NCI-H187 treated with DMSO at 0.1 percent for 48 hours (cell line): ENCODE data around the gene SLC16A13.
"Not testable (repeated sequence)": the region's sequence is repeated elsewhere in the genome, so short reads cannot be mapped to it uniquely, and the experiment has no call there.

Experiments
- DNase-seq: peaks from one replicate; lab custom pipeline; 2025; lab: John Stamatoyannopoulos, UW

Gene SLC16A13

DNA sequence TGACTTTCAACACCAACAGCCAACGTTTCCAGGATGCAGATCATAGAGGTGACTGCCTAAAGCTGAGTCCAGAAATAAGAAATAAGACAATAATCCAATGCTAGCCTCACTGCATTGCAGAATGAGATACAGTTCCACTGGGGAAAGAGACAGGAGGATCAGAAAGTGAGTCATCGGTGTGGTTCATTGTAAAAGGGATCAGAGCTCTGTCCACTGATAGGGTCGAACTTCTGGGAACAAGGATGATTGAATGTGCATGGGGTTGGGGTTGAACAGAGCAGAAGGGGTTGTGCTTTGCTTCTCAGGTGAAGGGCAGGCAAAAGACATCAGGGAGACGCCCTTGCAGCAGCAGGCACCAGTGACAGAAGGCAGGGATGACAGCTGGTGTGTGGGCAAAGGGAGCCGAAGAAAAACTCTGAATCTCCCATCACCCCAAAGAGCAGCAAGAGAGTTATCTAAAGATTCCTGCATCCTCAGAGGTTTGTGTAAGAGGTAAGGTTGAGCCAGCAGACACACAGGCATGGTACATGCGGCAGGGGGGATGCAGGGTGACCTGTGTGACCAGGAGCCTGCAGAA is 27.8 kb downstream of the SLC16A13 start:
- no peak for DNase-seq

- DNase-seq, result no peak
Measured at GRCh38 chr17:7064261-7064660, 28.4 kb downstream of the SLC16A13 start.

DNA sequence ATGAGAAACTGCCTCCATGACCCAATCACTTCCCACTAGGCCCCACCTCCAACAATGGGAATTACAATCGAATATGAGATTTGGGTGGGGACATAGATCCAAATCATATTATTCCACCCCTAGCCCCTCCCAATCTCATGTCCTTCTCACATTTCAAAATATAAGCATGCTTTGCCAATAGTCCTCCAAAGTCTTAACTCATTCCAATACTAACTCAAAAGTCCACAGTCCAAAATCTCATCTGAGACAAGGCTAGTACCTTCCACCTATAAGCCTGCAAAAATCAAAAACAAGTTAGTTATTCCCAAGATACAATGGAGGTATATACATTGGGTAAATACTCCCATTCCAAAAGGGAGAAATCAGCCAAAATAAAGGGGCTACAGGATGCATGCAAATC is 31.4 kb downstream of the SLC16A13 start:
- DNase-seq, result no peak

GRCh38 chr17:7068268-7068667 is 32.5 kb downstream of the SLC16A13 start:
- DNase-seq, result no peak

DNA sequence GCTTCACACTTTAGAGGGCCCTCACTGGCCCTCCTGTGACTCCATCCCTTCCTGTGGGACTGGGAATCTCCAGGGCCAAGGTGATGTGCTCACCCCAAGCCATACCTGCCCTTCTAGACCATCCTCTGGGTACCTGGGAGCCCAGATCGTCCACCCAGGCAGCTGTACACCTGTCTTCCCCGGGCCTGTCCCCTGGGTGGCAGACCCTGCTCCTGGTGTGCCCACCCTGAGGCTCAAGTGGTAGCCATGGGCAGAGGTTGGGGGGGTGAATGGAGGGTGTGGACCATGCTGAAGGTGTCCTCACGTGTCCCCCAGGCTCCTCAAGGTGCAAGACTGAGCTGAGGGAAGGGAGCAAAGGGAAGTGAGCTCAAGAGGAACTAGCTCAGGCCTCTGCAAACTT is 34.9 kb downstream of the SLC16A13 start:
- no peak for DNase-seq

DNA sequence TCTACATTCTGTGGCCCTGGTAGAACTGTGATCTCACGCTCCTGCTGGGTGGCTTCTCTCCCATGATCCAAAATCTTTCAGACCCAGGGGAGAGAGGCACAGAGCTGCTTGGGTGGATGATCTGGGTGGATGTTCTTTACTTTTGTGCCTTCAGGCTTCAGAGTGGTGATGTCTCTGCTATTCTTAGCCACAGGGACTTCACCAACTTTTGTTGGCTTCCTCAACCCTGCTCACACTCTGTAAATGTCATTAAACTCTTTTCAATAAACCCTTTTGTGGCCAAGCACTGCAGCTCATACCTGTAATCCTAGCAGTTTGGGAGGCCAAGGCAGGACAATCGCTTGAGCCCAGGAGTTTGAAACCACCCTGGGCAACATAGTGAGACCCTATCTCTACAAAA is 36.6 kb downstream of the SLC16A13 start:
- no peak for DNase-seq

DNA sequence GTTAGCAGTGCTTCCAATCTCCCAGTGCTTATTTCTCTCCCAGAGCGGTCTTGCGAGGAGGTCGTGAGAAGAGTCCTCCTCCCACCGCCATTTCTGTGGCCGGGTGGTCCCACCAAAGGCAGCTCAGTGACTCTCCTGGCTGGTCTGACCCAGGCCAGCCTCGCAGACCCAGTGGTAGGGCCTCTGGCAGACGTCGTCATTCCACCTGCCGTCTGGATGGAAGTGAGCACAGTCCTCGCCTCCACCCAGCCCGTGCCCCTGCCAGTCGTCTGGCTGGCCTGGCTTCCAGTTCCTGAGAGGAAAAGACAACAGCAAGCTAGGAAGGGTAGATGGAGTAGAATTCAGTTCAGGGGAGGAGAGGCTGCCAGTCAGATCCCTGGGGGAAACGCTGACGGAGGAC is 39.1 kb downstream of the SLC16A13 start:
- no peak for DNase-seq

DNA sequence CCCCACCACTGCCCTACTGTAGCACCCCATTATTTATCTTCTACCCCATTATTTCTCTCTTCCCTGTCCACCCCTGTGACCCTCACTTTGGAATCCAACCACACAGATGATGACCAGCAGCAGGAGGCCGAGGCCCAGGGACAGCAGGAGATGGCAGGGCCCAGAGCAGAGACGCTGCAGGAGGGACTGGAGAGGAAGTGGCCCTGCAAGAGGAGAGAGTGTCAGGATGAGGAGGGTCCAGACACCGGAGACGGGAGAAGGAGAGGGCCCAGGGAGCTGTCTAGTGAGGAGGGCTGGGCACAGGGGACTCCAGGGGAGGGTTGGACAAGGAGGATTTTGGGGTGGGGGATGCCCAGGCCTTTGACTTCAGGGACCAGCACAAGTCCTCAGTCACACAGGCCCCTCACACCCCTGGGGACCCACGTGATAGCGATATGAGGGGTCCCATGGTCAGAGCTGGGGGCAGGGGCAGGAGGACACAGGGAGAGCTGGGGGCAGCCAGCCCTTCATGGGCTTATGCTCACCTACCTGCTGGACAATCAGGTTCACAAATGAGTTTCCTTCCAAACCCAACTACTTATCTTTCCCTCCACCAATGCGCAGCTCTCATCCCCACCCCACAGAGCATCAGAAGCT is 42.2 kb downstream of the SLC16A13 start:
- DNase-seq, result no peak

- DNase-seq, result no peak
Measured at GRCh38 chr17:7078711-7079110, 42.9 kb downstream of the SLC16A13 start.

DNA sequence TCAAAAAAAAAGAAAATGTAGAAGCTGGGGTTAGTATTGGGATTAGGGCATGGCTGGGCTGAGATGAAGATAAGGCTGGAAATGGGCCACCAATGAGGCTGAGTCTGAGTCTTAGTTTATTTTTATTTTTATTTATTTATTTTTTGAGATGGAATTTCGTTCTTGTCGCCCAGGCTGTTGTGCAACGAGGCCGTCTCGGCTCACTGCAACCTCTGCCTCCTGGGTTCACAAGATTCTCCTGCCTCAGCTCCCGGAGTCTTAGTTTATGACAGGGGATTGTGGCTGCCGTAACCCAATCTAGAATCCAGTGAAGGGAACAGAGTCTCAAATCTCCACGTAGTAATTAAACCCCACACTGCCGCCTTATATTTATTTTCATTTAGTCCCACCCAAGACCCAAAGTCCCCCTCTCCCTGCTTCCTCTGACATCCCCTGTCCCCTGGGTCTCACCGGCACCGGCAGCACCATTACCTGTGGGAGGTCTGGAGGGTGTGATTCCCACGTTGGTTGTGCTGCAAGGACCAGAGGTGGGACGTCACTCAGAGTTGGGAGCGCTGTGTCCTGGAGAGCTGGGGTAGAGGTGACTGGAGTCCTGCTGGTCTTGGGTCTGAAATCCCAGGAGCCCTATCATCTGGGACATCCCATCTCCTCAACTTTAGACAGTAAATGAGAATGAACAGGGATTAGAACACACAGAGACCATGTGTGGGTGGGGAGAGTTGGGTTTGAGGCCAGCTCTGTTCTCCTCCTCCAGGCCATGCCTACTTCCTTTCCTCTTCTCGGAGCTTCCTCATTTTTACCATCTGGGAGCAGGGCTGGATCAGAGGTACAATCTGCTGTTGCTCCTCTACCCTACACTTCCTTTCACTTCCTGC is 44.0 kb downstream of the SLC16A13 start, which contains the start of gene CLEC10A:
Gene CLEC10A (minus strand): TSS at position 671 of the 875 bp plus-strand sequence. CDS start 1,439 bp downstream, outside the sequence.
- DNase-seq, result no peak

DNA sequence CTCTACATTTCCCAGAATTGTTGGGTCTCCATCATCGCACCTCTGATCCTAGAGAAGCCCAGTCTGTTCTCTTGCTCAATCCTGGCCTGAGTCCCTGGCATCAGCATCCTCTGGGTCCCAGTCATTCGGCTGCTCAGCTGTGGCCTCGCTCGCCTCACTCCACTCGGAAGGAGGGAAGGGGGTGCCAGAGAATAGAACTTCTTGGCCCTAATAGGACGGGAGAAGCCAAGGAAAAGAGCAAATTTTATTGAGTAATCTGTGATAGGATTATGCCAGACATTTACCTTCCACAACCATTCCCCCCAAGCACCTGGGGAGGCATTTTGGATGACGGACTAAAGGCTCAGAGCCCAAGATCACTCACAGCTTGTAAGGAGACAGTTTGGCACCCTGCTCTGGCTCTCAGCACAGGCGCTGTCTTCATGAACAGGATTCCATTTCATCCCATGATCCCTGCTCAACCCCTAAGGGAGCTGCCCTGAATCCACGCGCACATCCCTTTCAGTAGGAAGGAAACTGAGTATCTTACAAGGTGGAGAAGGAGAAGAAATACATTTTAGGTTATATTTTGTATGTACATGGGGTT is 44.7 kb downstream of the SLC16A13 start:
- no peak for DNase-seq

DNA sequence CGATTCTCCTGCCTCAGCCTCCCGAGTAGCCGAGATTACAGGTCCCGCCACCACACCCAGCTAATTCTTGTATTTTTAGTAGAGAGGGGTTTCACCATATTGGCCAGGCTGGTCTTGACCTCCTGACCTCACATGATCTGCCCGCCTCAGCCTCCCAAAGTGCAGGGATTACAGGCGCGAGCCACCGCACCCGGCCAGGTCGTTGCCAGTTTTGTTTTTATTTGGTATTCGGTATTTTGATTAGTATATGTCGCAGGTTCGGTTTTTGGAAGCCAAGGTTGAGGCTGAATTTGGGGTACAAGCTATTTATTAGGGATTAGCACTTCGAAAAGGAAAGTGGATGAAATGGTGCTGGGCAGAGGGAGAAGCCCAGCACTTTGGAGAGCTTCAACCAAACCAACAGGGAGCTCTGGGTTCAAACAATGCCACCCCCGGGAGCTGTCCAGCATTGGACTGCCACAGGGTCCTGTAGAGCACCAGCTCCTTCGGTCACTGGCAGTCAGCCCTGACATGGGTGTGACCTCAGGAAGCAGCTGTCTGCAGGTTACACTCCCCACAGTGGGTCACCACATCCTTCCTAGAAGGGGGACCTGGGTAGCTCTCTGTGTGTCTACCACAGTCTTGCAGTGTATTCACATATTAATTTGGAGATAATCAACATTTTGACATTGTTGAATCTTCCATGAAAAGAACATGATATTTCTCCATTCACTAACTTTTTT is 45.7 kb downstream of the SLC16A13 start:
- DNase-seq, result no peak

DNA sequence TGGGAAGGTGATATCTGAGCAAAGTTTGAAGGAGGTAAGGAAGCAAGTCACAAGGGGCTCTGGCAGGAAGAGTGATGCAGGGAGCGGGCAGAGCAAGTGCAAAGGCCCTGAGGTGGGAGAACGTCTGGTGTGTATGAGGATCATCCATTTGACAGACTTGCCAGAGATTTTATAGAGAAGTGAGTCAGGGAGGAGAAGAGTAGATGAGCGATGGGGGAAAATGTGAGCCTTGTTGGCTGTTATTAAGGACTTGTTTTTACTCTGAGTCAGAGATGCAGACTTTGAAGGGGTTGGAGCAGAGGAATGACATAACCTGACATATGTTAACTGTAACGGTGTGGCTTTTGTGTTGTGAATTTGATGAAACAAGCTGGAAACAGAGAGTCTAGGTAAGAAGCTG is 47.8 kb downstream of the SLC16A13 start:
- DNase-seq, result no peak

GRCh38 chr17:7084088-7084487 is 48.3 kb downstream of the SLC16A13 start:
- DNase-seq, result no peak

DNA sequence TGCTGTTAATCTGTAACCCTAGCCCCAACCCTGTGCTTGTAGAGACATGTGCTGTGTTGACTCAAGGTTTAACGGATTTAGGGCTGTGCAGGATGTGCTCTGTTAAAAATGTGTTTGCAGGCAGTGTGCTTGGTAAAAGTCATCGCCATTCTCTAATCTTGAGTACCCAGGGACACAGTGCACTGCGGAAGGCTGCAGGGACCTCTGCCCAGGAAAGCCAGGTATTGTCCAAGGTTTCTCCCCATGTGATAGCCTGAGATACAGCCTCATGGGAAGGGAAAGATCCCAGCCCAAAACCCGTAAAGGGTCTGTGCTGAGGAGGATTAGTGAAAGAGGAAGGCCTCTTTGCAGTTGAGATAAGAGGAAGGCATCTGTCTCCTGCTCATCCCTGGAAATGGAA is 52.6 kb downstream of the SLC16A13 start:
- not testable (repeated sequence) for DNase-seq

- DNase-seq, result not testable (repeated sequence)
Measured at GRCh38 chr17:7089570-7089969, 53.8 kb downstream of the SLC16A13 start.
